ENCODE data around the gene PTPRN2. TPM values are rescaled to one million over a fixed set of nuclear protein-coding genes. Genes with fewer than 3 reads are reported as not detected.

PTPRN2 gene
- total RNA-seq, 4 donors from 2014 or later, result 6.6 to 10.7 (median 8.2) TPM

DNA sequence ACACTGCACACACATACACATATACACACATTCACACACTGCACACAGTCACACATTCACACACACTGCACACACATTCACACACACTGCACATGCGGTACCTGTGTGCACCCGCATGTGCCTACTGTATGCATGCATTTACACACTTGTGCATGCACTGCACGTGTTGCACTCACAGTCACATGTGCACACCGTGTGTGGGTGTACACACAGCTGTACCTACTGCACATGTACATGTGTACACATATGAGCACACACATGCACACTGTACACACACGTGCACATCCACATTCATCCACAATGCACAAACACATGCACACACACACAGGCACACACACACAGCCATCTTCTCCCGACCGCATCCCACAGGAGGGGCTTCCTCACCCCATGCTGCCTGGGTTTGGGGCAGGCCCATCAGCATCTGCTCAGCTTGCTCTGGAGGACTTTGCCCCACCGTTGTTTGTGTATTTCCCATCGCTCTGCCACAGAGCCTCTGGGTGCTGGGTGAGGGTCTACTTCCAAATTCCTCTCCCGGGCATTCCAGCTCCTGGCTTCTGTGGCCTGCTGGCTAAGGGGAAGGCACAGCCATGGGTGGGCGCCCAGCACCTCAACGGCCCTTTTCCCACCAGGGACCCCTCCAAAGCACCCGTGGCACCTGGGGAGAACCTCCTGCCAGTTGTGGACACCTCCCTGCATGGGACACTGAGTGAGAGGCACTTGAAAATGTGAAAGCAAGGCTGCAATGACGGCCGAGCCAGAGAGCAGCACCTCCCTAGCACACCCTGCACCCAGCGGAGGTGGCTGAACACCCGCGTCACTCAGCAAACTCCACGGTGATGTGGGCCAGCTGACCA, 324.3 kb downstream of the PTPRN2 start:
- no peaks in the 10 kb centered on the region for H3K4me1 ChIP-seq
- no peaks in the 10 kb centered on the region for H3K27me3 ChIP-seq
- H3K9me3 ChIP-seq, result peaks cover 0 to 5% (median 0%) of the 10 kb centered on the region in 4 donors
- H3K36me3 ChIP-seq, result no peaks in the 10 kb centered on the region
- H3K4me3 ChIP-seq, result no peak overlapping the region
- TF ChIP-seq CTCF (IDR thresholded peaks at IDR 0.05), result no peak
- no peak for TF ChIP-seq EP300 (IDR thresholded peaks at IDR 0.05)
- no peak for TF ChIP-seq POLR2A (IDR thresholded peaks at IDR 0.05)
- WGBS, 2 donors, result 84 to 93% methylated on average over 19 of the region's 19 CpGs
- peak overlapping the region in 1 of 4 donors; percentile 33 for H3K27ac ChIP-seq
- DNase-seq (ENCODE audit: low spot score in 2 of 2), result no peak

DNA sequence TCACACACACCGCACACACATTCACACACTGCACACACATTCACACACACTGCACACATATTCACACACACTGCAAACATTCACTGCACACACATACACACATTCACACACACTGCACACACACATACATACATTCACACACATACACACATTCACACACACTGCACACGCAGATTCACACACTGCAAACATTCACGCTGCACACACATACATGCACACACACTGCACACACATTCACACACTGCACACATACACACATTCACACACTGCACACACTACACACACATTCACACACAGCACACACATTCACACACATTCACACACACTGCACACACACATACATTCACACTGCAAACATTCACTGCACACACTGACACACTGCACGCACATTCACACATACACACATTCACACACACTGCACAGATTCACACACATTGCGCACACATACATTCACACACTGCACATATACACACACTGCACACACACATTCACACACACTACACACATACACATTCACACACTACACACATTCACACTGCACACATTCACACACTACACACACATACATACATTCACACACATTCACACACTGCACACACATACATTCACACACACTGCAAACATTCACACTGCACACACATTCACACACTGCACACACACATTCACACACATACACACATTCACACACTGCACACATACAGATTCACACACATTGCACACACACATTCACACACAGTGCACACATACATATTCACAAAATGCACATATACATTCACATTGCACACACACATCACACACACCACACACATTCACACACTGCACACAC, 325.1 kb downstream of the PTPRN2 start:
- no peak for TF ChIP-seq EP300 (IDR thresholded peaks at IDR 0.05)
- TF ChIP-seq POLR2A (IDR thresholded peaks at IDR 0.05), result no peak
- TF ChIP-seq CTCF (IDR thresholded peaks at IDR 0.05), result no peak
- no peaks in the 10 kb centered on the region for H3K36me3 ChIP-seq
- peaks cover 0 to 7% (median 0%) of the 10 kb centered on the region in 4 donors for H3K9me3 ChIP-seq
- no peak overlapping the region for H3K4me3 ChIP-seq
- H3K27ac ChIP-seq, result peak overlapping the region in 1 of 4 donors; percentile 78
- WGBS, 2 donors, result 77 to 97% methylated on average over 5 of the region's 5 CpGs
- no peaks in the 10 kb centered on the region for H3K27me3 ChIP-seq
- DNase-seq (ENCODE audit: low spot score in 2 of 2), result no peak
- H3K4me1 ChIP-seq, result no peaks in the 10 kb centered on the region

DNA sequence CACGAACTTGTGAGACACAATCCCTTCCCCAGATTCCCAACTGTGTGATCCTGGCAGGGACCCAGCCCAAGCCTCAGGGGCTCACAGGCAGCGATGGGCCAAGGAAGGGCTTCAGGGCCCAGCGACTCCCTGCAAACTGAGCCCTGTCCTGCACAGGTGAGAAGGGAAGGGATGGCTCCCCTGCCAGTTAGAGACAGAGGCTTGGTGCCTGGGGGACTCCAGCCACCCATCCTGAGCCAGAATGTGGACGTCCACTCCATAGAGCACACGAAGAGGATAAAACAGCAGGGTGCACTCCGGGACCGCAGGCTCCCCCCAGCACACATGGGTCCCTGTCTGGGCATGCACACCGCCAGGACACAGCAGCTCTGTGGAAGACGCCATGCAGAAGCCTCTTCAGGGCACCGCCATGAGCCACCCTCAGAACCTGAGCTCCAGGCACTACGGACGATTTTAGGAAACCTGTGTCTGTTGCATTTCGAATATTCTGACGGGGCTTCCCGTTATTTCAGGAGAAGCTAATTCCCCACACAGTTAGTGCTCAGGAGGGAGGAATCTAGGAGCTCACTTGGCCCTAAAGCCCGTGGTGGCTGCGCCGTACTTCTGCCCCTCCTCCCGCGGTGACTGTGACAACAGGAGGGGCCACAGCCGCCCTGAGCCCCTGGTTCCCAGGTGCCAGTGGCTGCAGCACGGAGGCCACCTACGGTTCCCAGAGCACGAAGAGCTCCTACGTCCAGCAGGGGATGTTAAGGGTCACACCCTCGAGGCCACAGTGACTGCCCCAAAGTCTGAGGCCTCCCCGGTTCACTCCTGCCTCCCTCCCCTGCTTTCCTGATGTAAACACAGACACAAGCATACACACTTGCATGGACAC, 326.0 kb downstream of the PTPRN2 start:
- Histone ChIP-seq H3K4me1 (no peaks in the 10 kb centered on the region), H3K9me3 (peaks cover 0 to 9% (median 0%) of the 10 kb centered on the region in 4 donors), H3K27me3 (no peaks in the 10 kb centered on the region), H3K4me3 (no peak overlapping the region), H3K36me3 (no peaks in the 10 kb centered on the region), H3K27ac (peak overlapping the region in 3 of 4 donors; percentile 31 to 78 (median 55))
- DNase-seq (ENCODE audit: low spot score in 2 of 2), result no peak
- 80 to 85% methylated on average over 25 of the region's 27 CpGs for WGBS, 2 donors
- TF ChIP-seq EP300 (IDR thresholded peaks at IDR 0.05) (no peak), POLR2A (IDR thresholded peaks at IDR 0.05) (no peak), CTCF (IDR thresholded peaks at IDR 0.05) (no peak)

GRCh38 chr7:158260567-158261361, 326.9 kb downstream of the PTPRN2 start:
- WGBS, 2 donors, result 54 to 77% methylated on average over 19 to 20 of the region's 20 CpGs
- Histone ChIP-seq H3K27ac (peak overlapping the region in 3 of 4 donors; percentile 31 to 78 (median 55)), H3K4me3 (no peak overlapping the region), H3K36me3 (no peaks in the 10 kb centered on the region), H3K27me3 (no peaks in the 10 kb centered on the region), H3K4me1 (no peaks in the 10 kb centered on the region), H3K9me3 (peaks cover 0 to 9% (median 0%) of the 10 kb centered on the region in 4 donors)
- no peak for DNase-seq (ENCODE audit: low spot score in 2 of 2)
- TF ChIP-seq EP300 (IDR thresholded peaks at IDR 0.05) (peak in 1 of 2 donors; percentile 82), CTCF (IDR thresholded peaks at IDR 0.05) (no peak), POLR2A (IDR thresholded peaks at IDR 0.05) (no peak)
